Effector CD8-positive, alpha-beta T cell (primary cell): Measurements from ENCODE around the gene LHX4.

Experiments used
- DNase-seq: peaks from one replicate; lab custom pipeline; 2025; lab: John Stamatoyannopoulos, UW
- total RNA-seq, 4 experiments: gene quantifications; one replicate each; lab custom pipeline; 2026; lab: John Stamatoyannopoulos, UW

The LHX4 gene
- 0 to 0.78 (median 0.18) reads per million in 4 experiments for total RNA-seq

- DNase-seq, result no peak
These were observed at the start of gene LHX4 for GRCh38 chr1:180229483-180230415. Gene LHX4 (plus strand): TSS chr1:180230264. CDS start chr1:180230530, 266 bp downstream.

- DNase-seq, result no peak
These were observed 49.0 kb upstream of the LHX4 start for GRCh38 chr1:180181048-180181447.

GRCh38 chr1:180181996-180182642 is 47.9 kb upstream of the LHX4 start:
- DNase-seq, result no peak

GRCh38 chr1:180182643-180183311 is 47.3 kb upstream of the LHX4 start:
- no peak for DNase-seq

- DNase-seq, result no peak
These were observed 46.6 kb upstream of the LHX4 start for GRCh38 chr1:180183426-180183825.

GRCh38 chr1:180184041-180184440 is 46.0 kb upstream of the LHX4 start:
- DNase-seq, result no peak

GRCh38 chr1:180185281-180185680 is 44.8 kb upstream of the LHX4 start:
- no peak for DNase-seq

GRCh38 chr1:180185971-180186645 is 44.0 kb upstream of the LHX4 start:
- DNase-seq, result no peak

GRCh38 chr1:180186831-180187230 is 43.2 kb upstream of the LHX4 start:
- DNase-seq, result no peak

GRCh38 chr1:180187626-180188025 is 42.4 kb upstream of the LHX4 start:
- DNase-seq, result no peak

GRCh38 chr1:180188091-180188506 is 42.0 kb upstream of the LHX4 start:
- DNase-seq, result no peak

GRCh38 chr1:180188684-180189175 is 41.3 kb upstream of the LHX4 start:
- DNase-seq, result no peak

- no peak for DNase-seq
These were observed 40.0 kb upstream of the LHX4 start for GRCh38 chr1:180190091-180190490.

- DNase-seq, result no peak
These were observed 37.9 kb upstream of the LHX4 start for GRCh38 chr1:180192172-180192571.

GRCh38 chr1:180193141-180194047 is 36.7 kb upstream of the LHX4 start:
- DNase-seq, result no peak

- no peak for DNase-seq
These were observed 36.0 kb upstream of the LHX4 start for GRCh38 chr1:180194048-180194425.

- no peak for DNase-seq
These were observed 35.4 kb upstream of the LHX4 start for GRCh38 chr1:180194546-180195207.

- no peak for DNase-seq
These were observed 34.7 kb upstream of the LHX4 start for GRCh38 chr1:180195401-180195800.

- DNase-seq, result no peak
These were observed 34.1 kb upstream of the LHX4 start for GRCh38 chr1:180195916-180196315.

- DNase-seq, result no peak
These were observed 33.5 kb upstream of the LHX4 start for GRCh38 chr1:180196436-180197003.
